Measurements from ENCODE around the gene TFCP2.

DNA sequence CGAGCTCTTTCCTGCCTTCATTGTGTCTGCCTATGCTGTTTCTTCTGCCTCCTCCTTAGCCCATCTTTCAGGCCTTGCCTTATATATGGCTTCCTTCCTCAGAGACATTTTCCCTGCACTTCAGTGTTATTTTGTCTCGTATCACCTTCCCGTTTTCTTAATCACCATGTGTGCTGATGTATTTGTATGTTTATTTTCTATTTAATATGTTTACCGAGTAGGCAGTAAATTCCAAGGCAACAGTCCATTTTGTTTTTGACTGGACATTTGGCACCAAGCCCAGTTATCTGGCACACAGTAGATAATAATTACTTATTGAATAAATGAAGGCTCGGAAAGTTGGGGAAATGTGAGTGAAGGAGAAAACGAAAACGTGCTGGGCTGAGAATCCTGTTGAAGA, 49.5 kb upstream of the TFCP2 start:
- TF ChIP-seq, protein P1, sequence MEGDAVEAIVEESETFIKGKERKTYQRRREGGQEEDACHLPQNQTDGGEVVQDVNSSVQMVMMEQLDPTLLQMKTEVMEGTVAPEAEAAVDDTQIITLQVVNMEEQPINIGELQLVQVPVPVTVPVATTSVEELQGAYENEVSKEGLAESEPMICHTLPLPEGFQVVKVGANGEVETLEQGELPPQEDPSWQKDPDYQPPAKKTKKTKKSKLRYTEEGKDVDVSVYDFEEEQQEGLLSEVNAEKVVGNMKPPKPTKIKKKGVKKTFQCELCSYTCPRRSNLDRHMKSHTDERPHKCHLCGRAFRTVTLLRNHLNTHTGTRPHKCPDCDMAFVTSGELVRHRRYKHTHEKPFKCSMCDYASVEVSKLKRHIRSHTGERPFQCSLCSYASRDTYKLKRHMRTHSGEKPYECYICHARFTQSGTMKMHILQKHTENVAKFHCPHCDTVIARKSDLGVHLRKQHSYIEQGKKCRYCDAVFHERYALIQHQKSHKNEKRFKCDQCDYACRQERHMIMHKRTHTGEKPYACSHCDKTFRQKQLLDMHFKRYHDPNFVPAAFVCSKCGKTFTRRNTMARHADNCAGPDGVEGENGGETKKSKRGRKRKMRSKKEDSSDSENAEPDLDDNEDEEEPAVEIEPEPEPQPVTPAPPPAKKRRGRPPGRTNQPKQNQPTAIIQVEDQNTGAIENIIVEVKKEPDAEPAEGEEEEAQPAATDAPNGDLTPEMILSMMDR (conservative IDR thresholded peaks at IDR 0.05; ENCODE audit: low read depth, low read length): no peak
- TF ChIP-seq EZH2 (IDR thresholded peaks at IDR 0.05; ENCODE audit: low read length, unreplicated experiment) (no peak), EZH2phosphoT487 (IDR thresholded peaks at IDR 0.05; ENCODE audit: borderline replicate concordance, low read length) (no peak)
